ENCODE measurements around the gene SCFD2. TPM values are rescaled to one million over a fixed set of nuclear protein-coding genes. Genes with fewer than 3 reads are reported as not detected.
"Not testable (repeated sequence)": the region's sequence is repeated elsewhere in the genome, so short reads cannot be mapped to it uniquely, and the experiment has no call there.

The SCFD2 gene
- total and polyA plus RNA-seq, 2 of the 8 experiments (the other 6 are each of a cell fraction or from before 2014, with no cell fraction given), result 6.2 to 10.2 TPM

DNA sequence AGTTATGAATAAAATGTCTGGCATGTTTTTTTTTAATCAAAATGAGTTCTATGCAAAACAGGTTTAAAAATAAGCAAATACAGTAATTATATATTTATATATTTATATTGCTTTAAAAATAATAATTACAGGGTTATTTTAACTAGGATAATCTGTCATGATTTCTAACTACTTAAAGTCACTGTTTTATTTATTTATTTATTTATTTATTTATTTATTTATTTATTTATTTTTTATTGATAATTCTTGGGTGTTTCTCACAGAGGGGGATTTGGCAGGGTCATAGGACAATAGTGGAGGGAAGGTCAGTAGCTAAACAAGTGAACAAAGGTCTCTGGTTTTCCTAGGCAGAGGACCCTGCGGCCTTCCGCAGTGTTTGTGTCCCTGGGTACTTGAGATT, 129.2 kb downstream of the SCFD2 start:
- FAIRE-seq; H4K91ac ChIP-seq (replicated peaks; ENCODE audit: insufficient read length, low read length); H4K5ac ChIP-seq (ENCODE audit: insufficient read length, low read depth, low read length); H2BK120ac ChIP-seq (replicated peaks; ENCODE audit: low read depth, low read length); H3K9me3 ChIP-seq (ENCODE audit: insufficient read depth in 2 of 2, low read depth in 1 of 2, low read length in 1 of 2); H2AK5ac ChIP-seq (ENCODE audit: low read depth, low read length); H3K27me3 ChIP-seq (replicated peaks in 1 of 4; ENCODE audit: control insufficient read depth in 3 of 4, extremely low read depth in 1 of 4, insufficient read depth in 3 of 4, low read length in 3 of 4); H3K4me2 ChIP-seq (ENCODE audit: insufficient read depth in 1 of 2, low read depth in 2 of 2, low read length in 2 of 2); H3K14ac ChIP-seq (ENCODE audit: insufficient read length); CTCF ChIA-PET (ENCODE audit: partially characterized antibody); H3K27ac ChIP-seq (ENCODE audit: low read depth, low read length); H2BK15ac ChIP-seq (ENCODE audit: low read length); H2BK12ac ChIP-seq (ENCODE audit: low read depth, low read length); H3K9ac ChIP-seq (replicated peaks in 1 of 4; ENCODE audit: extremely low read depth in 1 of 4, low read depth in 3 of 4, low read length in 3 of 4); H2AFZ ChIP-seq (ENCODE audit: low read length); H3K56ac ChIP-seq (replicated peaks; ENCODE audit: insufficient read length, low read depth, low read length); POLR2A ChIA-PET (ENCODE audit: partially characterized antibody); H3K23ac ChIP-seq (ENCODE audit: insufficient read length); H4K8ac ChIP-seq (ENCODE audit: extremely low read depth, insufficient read depth, low read length); H3K18ac ChIP-seq (ENCODE audit: extremely low read depth, low read length); H3K4me1 ChIP-seq (replicated peaks in 1 of 4; ENCODE audit: control insufficient read depth in 3 of 4, insufficient read depth in 4 of 4, low read length in 3 of 4); H2BK20ac ChIP-seq (ENCODE audit: low read length); H3K36me3 ChIP-seq (ENCODE audit: control insufficient read depth in 2 of 4, insufficient read depth in 4 of 4, low read length in 3 of 4); H3K23me2 ChIP-seq (ENCODE audit: low read depth, low read length); H3K79me2 ChIP-seq (ENCODE audit: control insufficient read depth in 1 of 2, insufficient read depth in 2 of 2, low read length in 2 of 2); H2BK5ac ChIP-seq (ENCODE audit: low read depth, low read length); H3K4ac ChIP-seq (replicated peaks; ENCODE audit: insufficient read length, low read depth, low read length); H3K79me1 ChIP-seq (ENCODE audit: low read depth, low read length); DNase-seq (ENCODE audit: low read depth in 1 of 2, low spot score in 2 of 2); H3K4me3 ChIP-seq (ENCODE audit: extremely low read depth in 1 of 4, insufficient read depth in 2 of 4, low read depth in 3 of 4, low read length in 4 of 4); H4K20me1 ChIP-seq (replicated peaks in 1 of 2; ENCODE audit: control insufficient read depth in 1 of 2, insufficient read depth in 2 of 2, low read length in 2 of 2): not testable (repeated sequence)
- no CpG with 5 or more reads among the region's 2 CpGs for WGBS, 2 experiments (ENCODE audit: extremely low coverage in 1 of 2, insufficient coverage in 1 of 2, insufficient read length in 1 of 2, insufficient replicate concordance in 2 of 2, low coverage in 1 of 2, low lambda C conversion rate in 2 of 2, missing lambda C conversion rate in 1 of 2)

Measured in H1 (cell line).